ENCODE results near the gene ADIG. TPM values are rescaled to one million over a fixed set of nuclear protein-coding genes. Genes with fewer than 3 reads are reported as not detected.

The ADIG gene
- total RNA-seq = not detected

- H3K27me3 Mint-ChIP-seq (ENCODE audit: low read depth) = no peaks in the 10 kb centered on the region
Observed at GRCh38 chr20:38581013-38581412, at the start of gene ADIG. Gene ADIG, plus strand, starts transcription at chr20:38581197. Its CDS starts 54 bp downstream, at chr20:38581251.

GRCh38 chr20:38534756-38535155 is 46.2 kb upstream of the ADIG start:
- Mint-ChIP-seq H3K4me1 (ENCODE audit: low read depth) (peaks cover 17% of the 10 kb centered on the region), H3K27ac (no peak overlapping the region), H3K27me3 (ENCODE audit: low read depth) (no peaks in the 10 kb centered on the region), H3K9me3 (ENCODE audit: insufficient read depth) (no peaks in the 10 kb centered on the region), H3K36me3 (ENCODE audit: low read depth) (peaks cover 45% of the 10 kb centered on the region), H3K4me3 (no peak overlapping the region)
- no peak for DNase-seq
- ChIA-PET POLR2A (interaction anchor here (0.6 kb wide), 1 partner anchor 100 kb away, joined by 4 read pairs; the partner anchor contains the start of gene SNHG17), CTCF (interaction anchor here (0.7 to 1.7 kb wide), 2 partner anchors 16 to 99 kb away, joined by 3 to 6 read pairs; partner anchors contain the start of gene SNHG17)
- ATAC-seq = no peak

More at GRCh38 chr20:38581013-38581412, at the start of gene ADIG:
- POLR2A ChIA-PET = no interaction called here
- H3K9me3 Mint-ChIP-seq (ENCODE audit: insufficient read depth) = no peaks in the 10 kb centered on the region
- H3K4me1 Mint-ChIP-seq (ENCODE audit: low read depth) = no peaks in the 10 kb centered on the region
- ATAC-seq = no peak
- peaks cover under 1% of the 10 kb centered on the region for H3K36me3 Mint-ChIP-seq (ENCODE audit: low read depth)
- peak; percentile 15 for DNase-seq
- H3K27ac Mint-ChIP-seq = no peak within 1 kb of the TSS
- H3K4me3 Mint-ChIP-seq = no peak within 1 kb of the TSS
- CTCF ChIA-PET = no interaction called here

- H3K4me1 Mint-ChIP-seq (ENCODE audit: low read depth) = peaks cover 17% of the 10 kb centered on the region
- ChIA-PET CTCF (no interaction called here), POLR2A (no interaction called here)
- H3K9me3 Mint-ChIP-seq (ENCODE audit: insufficient read depth) = no peaks in the 10 kb centered on the region
- DNase-seq = no peak
- no peak for ATAC-seq
- H3K4me3 Mint-ChIP-seq = no peak overlapping the region
- peaks cover 49% of the 10 kb centered on the region for H3K36me3 Mint-ChIP-seq (ENCODE audit: low read depth)
- H3K27ac Mint-ChIP-seq = no peak overlapping the region
- no peaks in the 10 kb centered on the region for H3K27me3 Mint-ChIP-seq (ENCODE audit: low read depth)
Observed at GRCh38 chr20:38536310-38536709, 44.7 kb upstream of the ADIG start.

GRCh38 chr20:38537176-38537575 is 43.8 kb upstream of the ADIG start:
- no peaks in the 10 kb centered on the region for H3K27me3 Mint-ChIP-seq (ENCODE audit: low read depth)
- peaks cover 17% of the 10 kb centered on the region for H3K4me1 Mint-ChIP-seq (ENCODE audit: low read depth)
- H3K9me3 Mint-ChIP-seq (ENCODE audit: insufficient read depth) = no peaks in the 10 kb centered on the region
- ChIA-PET CTCF (no interaction called here), POLR2A (no interaction called here)
- no peak overlapping the region for H3K4me3 Mint-ChIP-seq
- H3K36me3 Mint-ChIP-seq (ENCODE audit: low read depth) = peaks cover 53% of the 10 kb centered on the region
- DNase-seq (no peak), ATAC-seq (no peak)
- H3K27ac Mint-ChIP-seq = no peak overlapping the region

GRCh38 chr20:38538789-38539188 is 42.2 kb upstream of the ADIG start:
- ATAC-seq = no peak
- ChIA-PET CTCF (interaction anchor here (0.7 to 1.2 kb wide), 2 partner anchors 11 to 12 kb away, joined by 3 to 4 read pairs; no protein-coding TSS in a partner anchor), POLR2A (no interaction called here)
- no peaks in the 10 kb centered on the region for H3K27me3 Mint-ChIP-seq (ENCODE audit: low read depth)
- H3K4me3 Mint-ChIP-seq = no peak overlapping the region
- no peak overlapping the region for H3K27ac Mint-ChIP-seq
- H3K9me3 Mint-ChIP-seq (ENCODE audit: insufficient read depth) = no peaks in the 10 kb centered on the region
- DNase-seq = no peak
- H3K36me3 Mint-ChIP-seq (ENCODE audit: low read depth) = peaks cover 56% of the 10 kb centered on the region
- H3K4me1 Mint-ChIP-seq (ENCODE audit: low read depth) = peaks cover 17% of the 10 kb centered on the region

GRCh38 chr20:38543014-38543906 is 37.7 kb upstream of the ADIG start:
- Mint-ChIP-seq H3K36me3 (ENCODE audit: low read depth) (peaks cover 48% of the 10 kb centered on the region), H3K4me1 (ENCODE audit: low read depth) (no peaks in the 10 kb centered on the region), H3K4me3 (no peak overlapping the region), H3K27ac (no peak overlapping the region), H3K27me3 (ENCODE audit: low read depth) (no peaks in the 10 kb centered on the region), H3K9me3 (ENCODE audit: insufficient read depth) (no peaks in the 10 kb centered on the region)
- ATAC-seq (no peak), DNase-seq (no peak)
- ChIA-PET CTCF (no interaction called here), POLR2A (no interaction called here)

- H3K27me3 Mint-ChIP-seq (ENCODE audit: low read depth) = no peaks in the 10 kb centered on the region
- ATAC-seq = no peak
- POLR2A ChIA-PET = no interaction called here
Observed at GRCh38 chr20:38545771-38546170, 35.2 kb upstream of the ADIG start.

GRCh38 chr20:38547288-38548085 is 33.5 kb upstream of the ADIG start:
- H3K4me3 Mint-ChIP-seq = no peak overlapping the region
- ATAC-seq (no peak), DNase-seq (no peak)
- H3K9me3 Mint-ChIP-seq (ENCODE audit: insufficient read depth) = no peaks in the 10 kb centered on the region
- H3K27ac Mint-ChIP-seq = no peak overlapping the region
- ChIA-PET POLR2A (no interaction called here), CTCF (no interaction called here)
- peaks cover 41% of the 10 kb centered on the region for H3K36me3 Mint-ChIP-seq (ENCODE audit: low read depth)
- no peaks in the 10 kb centered on the region for H3K27me3 Mint-ChIP-seq (ENCODE audit: low read depth)
- no peaks in the 10 kb centered on the region for H3K4me1 Mint-ChIP-seq (ENCODE audit: low read depth)

More at GRCh38 chr20:38545771-38546170, 35.2 kb upstream of the ADIG start:
- Mint-ChIP-seq H3K36me3 (ENCODE audit: low read depth) (peaks cover 56% of the 10 kb centered on the region), H3K27ac (no peak overlapping the region), H3K4me3 (no peak overlapping the region), H3K9me3 (ENCODE audit: insufficient read depth) (no peaks in the 10 kb centered on the region), H3K4me1 (ENCODE audit: low read depth) (no peaks in the 10 kb centered on the region)
- CTCF ChIA-PET = interaction anchor here (1.4 kb wide), 1 partner anchor 73 kb away, joined by 4 read pairs; the partner anchor contains the start of gene RALGAPB
- DNase-seq = no peak

GRCh38 chr20:38548356-38549083 is 32.5 kb upstream of the ADIG start:
- H3K4me1 Mint-ChIP-seq (ENCODE audit: low read depth) = no peaks in the 10 kb centered on the region
- no peaks in the 10 kb centered on the region for H3K9me3 Mint-ChIP-seq (ENCODE audit: insufficient read depth)
- H3K36me3 Mint-ChIP-seq (ENCODE audit: low read depth) = peaks cover 35% of the 10 kb centered on the region
- no peak overlapping the region for H3K27ac Mint-ChIP-seq
- H3K4me3 Mint-ChIP-seq = no peak overlapping the region
- CTCF ChIA-PET = no interaction called here
- POLR2A ChIA-PET = no interaction called here
- DNase-seq (no peak), ATAC-seq (no peak)
- H3K27me3 Mint-ChIP-seq (ENCODE audit: low read depth) = no peaks in the 10 kb centered on the region

- Mint-ChIP-seq H3K36me3 (ENCODE audit: low read depth) (peaks cover 43% of the 10 kb centered on the region), H3K27me3 (ENCODE audit: low read depth) (no peaks in the 10 kb centered on the region), H3K27ac (no peak overlapping the region), H3K9me3 (ENCODE audit: insufficient read depth) (no peaks in the 10 kb centered on the region), H3K4me3 (no peak overlapping the region), H3K4me1 (ENCODE audit: low read depth) (no peaks in the 10 kb centered on the region)
- DNase-seq = peak; percentile 26
- ChIA-PET POLR2A (no interaction called here), CTCF (interaction anchor here (0.6 to 1.2 kb wide), 6 partner anchors 9 to 19 kb away, joined by 3 to 6 read pairs (median 4); no protein-coding TSS in a partner anchor)
- ATAC-seq = no peak
Observed at GRCh38 chr20:38550274-38550673, 30.7 kb upstream of the ADIG start.

- Mint-ChIP-seq H3K4me1 (ENCODE audit: low read depth) (no peaks in the 10 kb centered on the region), H3K9me3 (ENCODE audit: insufficient read depth) (no peaks in the 10 kb centered on the region), H3K27ac (no peak overlapping the region), H3K36me3 (ENCODE audit: low read depth) (peaks cover 38% of the 10 kb centered on the region), H3K4me3 (no peak overlapping the region), H3K27me3 (ENCODE audit: low read depth) (no peaks in the 10 kb centered on the region)
- DNase-seq (no peak), ATAC-seq (no peak)
- ChIA-PET CTCF (interaction anchor here (0.6 to 1.2 kb wide), 4 partner anchors 12 to 19 kb away, joined by 3 to 6 read pairs (median 3); no protein-coding TSS in a partner anchor), POLR2A (no interaction called here)
Observed at GRCh38 chr20:38551056-38551626, 29.9 kb upstream of the ADIG start.
